MCF 10A (cell line): ENCODE data around the gene MAGIX. TPM values are rescaled to one million over a fixed set of nuclear protein-coding genes. Genes with fewer than 3 reads are reported as not detected.
A peak's percentile ranks its signal among the peaks of the same experiment; 100 is the strongest.

ENCODE experiments used
- BruUV-seq: library from RNA; stranded (reverse); fragments of 400-500 nt; replicated peaks from 2 replicates; lab custom pipeline; 2021; lab: Mats Ljungman, UMichigan
- CTCF ChIA-PET: fragments of 300-600 bp; sonication (Branson Sonifier 250); formaldehyde crosslinking; extraction: SDS; loops from one replicate; lab custom pipeline; 2021; ENCODE audit warnings: antibody characterized with exemption, inconsistent platforms; lab: Yijun Ruan, JAX
- POLR2A ChIA-PET: fragments of 300-600, 350-650 bp; sonication (Branson Sonifier 250); formaldehyde crosslinking; extraction: SDS; loops from one replicate; lab custom pipeline; 2020; ENCODE audit warnings: antibody characterized with exemption, inconsistent platforms; lab: Yijun Ruan, JAX
- DNase-seq: peaks from one replicate; pipeline ENCODE4 v3.0.0-alpha.2; 2018; ENCODE audit not compliant: unreplicated experiment
- H3K27ac Mint-ChIP-seq: one replicate; pipeline ENCODE4 v1.8.0; 2022; ENCODE audit warnings: mild to moderate bottlenecking, low read depth, mixed read lengths; ENCODE audit not compliant: unreplicated experiment
- H3K27me3 Mint-ChIP-seq: one replicate; pipeline ENCODE4 v1.8.0; 2022; ENCODE audit warnings: mixed read lengths; ENCODE audit not compliant: insufficient read depth, unreplicated experiment
- H3K36me3 Mint-ChIP-seq: one replicate; pipeline ENCODE4 v1.8.0; 2022; ENCODE audit warnings: mild to moderate bottlenecking, moderate library complexity, mixed read lengths; ENCODE audit not compliant: insufficient read depth, unreplicated experiment
- H3K4me1 Mint-ChIP-seq: one replicate; pipeline ENCODE4 v1.8.0; 2022; ENCODE audit warnings: mixed read lengths; ENCODE audit not compliant: insufficient read depth, unreplicated experiment
- H3K4me3 Mint-ChIP-seq: one replicate; pipeline ENCODE4 v1.8.0; 2022; ENCODE audit warnings: mild to moderate bottlenecking, moderate library complexity, mixed read lengths; ENCODE audit not compliant: unreplicated experiment
- H3K9me3 Mint-ChIP-seq: one replicate; pipeline ENCODE4 v1.8.0; 2022; ENCODE audit warnings: mixed read lengths; ENCODE audit not compliant: unreplicated experiment
- CTCF ChIP-seq: fragments of 200-600 bp; IDR thresholded peaks from one replicate; pipeline ENCODE4 v1.8.0; 2022; ENCODE audit warnings: antibody characterized with exemption, mild to moderate bottlenecking; ENCODE audit not compliant: unreplicated experiment
- intact Hi-C: fragments of 100-400 bp; cut with micrococcal nuclease; formaldehyde crosslinking; loops from 2 replicates; pipeline ENCODE4 v1.14.1; 2022
- total RNA-seq: library from RNA; stranded (reverse); gene quantifications from 2 replicates; pipeline ENCODE4 v1.2.3, GENCODE V29; 2022

The MAGIX gene
- total RNA-seq, 1 experiment from 2014 or later = 0.84 TPM

GRCh38 chrX:49184294-49185281 lies 22.0 kb downstream of the MAGIX start:
- Mint-ChIP-seq H3K4me3 (peak overlapping the region; percentile 75), H3K27me3 (no peaks in the 10 kb centered on the region), H3K9me3 (peaks cover 14% of the 10 kb centered on the region), H3K36me3 (peaks cover 21% of the 10 kb centered on the region), H3K27ac (no peak overlapping the region), H3K4me1 (peaks cover 12% of the 10 kb centered on the region)
- BruUV-seq = no TSS peak
- intact Hi-C loops = loop anchor here (1.0 kb wide), 1 partner anchor 18 kb away; no protein-coding TSS in a partner anchor
- TF ChIP-seq CTCF = no peak
- peak; percentile 94 for DNase-seq
- ChIA-PET POLR2A (interaction anchor here (0.6 to 2.2 kb wide), 11 partner anchors 12 to 814 kb away, joined by 3 to 34 read pairs (median 4); partner anchors contain the start of genes GRIPAP1, OTUD5 and PLP2), CTCF (interaction anchor here (0.6 to 0.9 kb wide), 4 partner anchors 8 to 1821 kb away, joined by 3 to 4 read pairs (median 4); partner anchors contain the start of gene PLP2)

GRCh38 chrX:49186125-49187027 lies 23.8 kb downstream of the MAGIX start, which contains the start of gene PRICKLE3:
TSS of gene PRICKLE3 (minus strand) at chrX:49186373. CDS start at chrX:49186297, 76 bp downstream.
- H3K27me3 Mint-ChIP-seq = no peaks in the 10 kb centered on the region
- H3K27ac Mint-ChIP-seq = no peak within 1 kb of the TSS
- intact Hi-C loops = no loop called here
- peaks cover 24% of the 10 kb centered on the region for H3K36me3 Mint-ChIP-seq
- no TSS peak for BruUV-seq
- DNase-seq = peak; percentile 70
- peaks cover 16% of the 10 kb centered on the region for H3K4me1 Mint-ChIP-seq
- CTCF ChIA-PET = no interaction called here
- H3K4me3 Mint-ChIP-seq = peak within 1 kb of the TSS; percentile 75
- peaks cover 6% of the 10 kb centered on the region for H3K9me3 Mint-ChIP-seq
- peak; percentile 12 for TF ChIP-seq CTCF
- POLR2A ChIA-PET = interaction anchor here (0.7 to 0.8 kb wide), 2 partner anchors 19 to 146 kb away, joined by 3 read pairs; no protein-coding TSS in a partner anchor

DNA sequence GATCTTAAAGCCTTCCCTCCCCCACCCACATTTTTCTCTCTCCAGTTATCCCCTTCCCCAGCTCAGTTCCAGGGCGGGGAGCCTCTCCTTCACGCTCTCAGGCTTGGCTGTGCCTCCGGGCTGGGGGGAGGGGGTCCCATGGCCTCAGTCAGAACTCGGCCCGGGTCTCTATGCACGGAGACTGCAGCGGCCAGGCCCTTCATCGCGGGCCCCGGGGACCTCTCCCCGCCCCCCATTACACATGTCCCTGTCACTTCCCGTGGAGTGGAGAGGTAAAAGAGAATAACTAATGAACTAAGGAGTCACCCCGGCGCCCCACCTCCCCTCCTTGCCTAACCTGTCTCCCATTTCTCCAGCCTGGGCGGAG lies 24.5 kb downstream of the MAGIX start:
- peaks cover 6% of the 10 kb centered on the region for H3K9me3 Mint-ChIP-seq
- no TSS peak for BruUV-seq
- no peak overlapping the region for H3K27ac Mint-ChIP-seq
- CTCF ChIA-PET = no interaction called here
- peak overlapping the region; percentile 75 for H3K4me3 Mint-ChIP-seq
- H3K27me3 Mint-ChIP-seq = no peaks in the 10 kb centered on the region
- H3K36me3 Mint-ChIP-seq = peaks cover 19% of the 10 kb centered on the region
- POLR2A ChIA-PET = interaction anchor here (0.7 to 0.8 kb wide), 2 partner anchors 19 to 147 kb away, joined by 3 read pairs; no protein-coding TSS in a partner anchor
- TF ChIP-seq CTCF = no peak
- intact Hi-C loops = no loop called here
- DNase-seq = no peak
- H3K4me1 Mint-ChIP-seq = peaks cover 16% of the 10 kb centered on the region
